Adipose tissue (tissue), 3 donors: ENCODE results near the gene MED10. TPM values are rescaled to one million over a fixed set of nuclear protein-coding genes. Genes with fewer than 3 reads are reported as not detected.
"Not testable (repeated sequence)": the region's sequence is repeated elsewhere in the genome, so short reads cannot be mapped to it uniquely, and the experiment has no call there.

Experiments
- H3K27ac ChIP-seq: one replicate; pipeline ENCODE4 v1.5.1; 2013; ENCODE audit warnings: low read depth, low read length
- WGBS, 3 donors: extraction: QIAGEN DNeasy Blood & Tissue Kit; methylation state at CpG; one replicate each; pipeline ENCODE4 v1.1.7; 2013; 5-methylcytosine and 5-hydroxymethylcytosine counted together
- polyA plus RNA-seq, 3 donors: library from polyadenylated mRNA; stranded (reverse); fragments of 200-250 nt; gene quantifications; one replicate each; pipeline ENCODE4 v1.2.3, GENCODE V29; 2013
- donor health status: healthy with polysubstance abuse.
- donor health status: Bipolar disorder and iron deficiency.
- donor health status: healthy.

Gene MED10
- polyA plus RNA-seq, 3 donors: 26.8 to 37.3 (median 35.5) TPM

DNA sequence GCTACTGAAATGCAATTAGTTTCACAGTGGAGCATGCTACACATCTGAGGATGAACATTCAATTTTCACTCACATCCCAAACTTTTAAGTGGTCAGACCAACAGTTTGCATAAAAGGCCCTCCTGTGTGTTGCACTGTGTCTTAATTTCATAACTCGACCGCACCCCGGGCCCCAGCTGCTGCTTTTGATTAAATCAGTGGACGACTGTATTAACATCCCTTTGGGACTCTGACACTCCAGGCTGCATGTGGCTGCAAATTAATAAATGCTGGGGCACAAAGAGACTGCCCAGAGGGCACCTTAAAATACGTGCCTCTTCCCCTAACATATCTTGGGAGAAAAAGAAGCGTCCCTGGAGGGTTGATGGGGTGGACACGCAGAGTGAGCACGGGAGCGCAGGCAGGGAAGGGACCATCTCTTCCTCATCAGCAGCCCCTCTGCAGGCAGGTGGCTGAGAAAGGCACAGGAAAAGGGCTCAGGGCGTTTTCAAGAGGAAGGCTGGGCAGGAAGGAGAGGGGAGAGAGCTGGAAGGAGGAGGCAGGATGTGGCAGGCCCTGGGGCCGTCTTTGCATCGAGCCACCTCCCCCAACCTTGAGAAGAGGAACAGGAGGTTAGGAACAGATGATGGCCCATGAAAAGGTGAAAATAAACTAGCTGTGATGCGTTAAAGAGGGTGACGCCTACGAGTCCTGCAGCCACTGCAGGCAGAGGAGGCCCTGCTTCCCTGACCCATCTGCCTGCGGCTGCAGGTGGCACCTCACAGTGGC is 18.6 kb downstream of the MED10 start:
- H3K27ac ChIP-seq: no peak overlapping the region
- WGBS, 3 donors: 38 to 73% (median 41%) methylated on average over 16 of the region's 16 CpGs

DNA sequence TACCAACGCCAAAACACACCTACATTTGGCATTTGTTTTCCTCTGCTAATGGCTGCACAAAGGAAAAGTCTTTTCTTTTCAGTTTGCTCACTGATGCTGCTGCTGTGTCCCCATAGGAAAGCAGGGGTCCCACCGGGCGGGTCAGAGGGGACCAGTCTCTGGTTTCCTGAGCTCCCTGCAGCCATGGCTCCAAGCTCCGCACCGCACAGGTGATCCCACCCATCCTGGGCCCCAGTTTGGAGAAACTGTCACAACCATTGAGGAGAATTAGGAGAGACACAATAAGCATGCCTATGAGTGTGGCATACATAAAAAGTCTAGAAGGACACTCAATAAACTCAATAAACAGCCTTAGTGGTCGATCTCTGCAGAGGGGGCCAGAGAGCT is 19.9 kb downstream of the MED10 start:
- 89 to 93% (median 90%) methylated on average over 6 of the region's 6 CpGs for WGBS, 3 donors
- H3K27ac ChIP-seq: no peak overlapping the region

DNA sequence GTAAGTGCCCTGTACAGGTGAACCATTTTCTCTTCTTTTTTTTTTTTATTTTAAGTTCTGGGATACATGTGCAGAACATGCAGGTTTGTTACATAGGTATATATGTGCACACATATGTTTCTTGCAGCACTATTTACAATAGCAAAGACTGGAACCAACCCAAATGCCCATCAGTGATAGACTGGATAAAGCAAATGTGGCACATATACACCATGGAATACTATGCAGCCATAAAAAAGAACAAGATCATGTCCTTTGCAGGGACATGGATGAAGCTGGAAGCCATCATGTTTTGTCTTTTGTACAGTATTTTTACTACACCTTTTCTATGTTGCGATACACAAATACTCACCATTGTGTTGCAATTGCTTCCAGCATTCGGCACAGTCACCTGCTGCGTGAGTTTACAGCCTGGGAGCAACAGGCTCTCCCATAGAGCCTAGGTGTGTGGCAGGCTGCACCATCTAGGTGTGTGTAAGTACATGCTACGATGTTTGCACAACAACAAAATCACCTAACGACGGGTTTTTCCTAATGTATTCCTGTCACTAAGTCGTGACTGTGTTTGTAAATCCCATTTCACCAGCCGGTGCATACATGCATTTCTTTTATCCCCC is 20.4 kb downstream of the MED10 start:
- WGBS, 3 donors: 83 to 91% (median 91%) methylated on average over 8 of the region's 8 CpGs
- not testable (repeated sequence) for H3K27ac ChIP-seq

- 89 to 94% (median 93%) methylated on average over 16 of the region's 16 CpGs for WGBS, 3 donors
- no peak overlapping the region for H3K27ac ChIP-seq
Measured at GRCh38 chr5:6356578-6357164, 21.7 kb downstream of the MED10 start.

- H3K27ac ChIP-seq: no peak overlapping the region
- 76 to 85% (median 77%) methylated on average over 6 of the region's 6 CpGs for WGBS, 3 donors
Measured at GRCh38 chr5:6355294-6355693, 23.1 kb downstream of the MED10 start.

- no peak overlapping the region for H3K27ac ChIP-seq
- WGBS, 3 donors: 57 to 91% (median 73%) methylated on average over 3 of the region's 3 CpGs
Measured at GRCh38 chr5:6354848-6355247, 23.5 kb downstream of the MED10 start.

GRCh38 chr5:6353602-6354302 is 24.6 kb downstream of the MED10 start:
- 84 to 87% (median 85%) methylated on average over 13 of the region's 13 CpGs for WGBS, 3 donors
- no peak overlapping the region for H3K27ac ChIP-seq

GRCh38 chr5:6350277-6351090 is 27.9 kb downstream of the MED10 start:
- no peak overlapping the region for H3K27ac ChIP-seq
- WGBS, 3 donors: 78 to 79% (median 78%) methylated on average over 18 of the region's 18 CpGs

DNA sequence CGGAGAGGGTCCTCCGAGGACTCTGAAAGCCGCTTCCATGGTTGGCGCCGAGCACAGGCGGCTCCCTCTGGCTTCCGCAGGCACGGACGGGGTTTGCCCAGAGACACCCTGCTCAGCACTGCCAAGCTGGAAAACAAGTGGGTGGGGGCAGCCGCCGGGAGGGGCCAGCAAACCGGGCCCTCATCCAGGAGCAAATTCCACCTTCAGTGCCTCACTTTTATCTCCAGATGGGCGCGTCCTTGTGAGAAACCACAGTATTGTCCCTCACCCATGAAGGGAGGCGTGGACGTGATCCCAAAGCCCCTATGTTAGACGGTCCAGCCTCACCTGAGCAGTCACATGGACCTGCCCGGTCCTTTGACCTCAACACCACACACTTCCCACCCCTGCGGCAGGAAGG is 29.0 kb downstream of the MED10 start:
- 84 to 88% (median 87%) methylated on average over 19 of the region's 19 CpGs for WGBS, 3 donors
- no peak overlapping the region for H3K27ac ChIP-seq

DNA sequence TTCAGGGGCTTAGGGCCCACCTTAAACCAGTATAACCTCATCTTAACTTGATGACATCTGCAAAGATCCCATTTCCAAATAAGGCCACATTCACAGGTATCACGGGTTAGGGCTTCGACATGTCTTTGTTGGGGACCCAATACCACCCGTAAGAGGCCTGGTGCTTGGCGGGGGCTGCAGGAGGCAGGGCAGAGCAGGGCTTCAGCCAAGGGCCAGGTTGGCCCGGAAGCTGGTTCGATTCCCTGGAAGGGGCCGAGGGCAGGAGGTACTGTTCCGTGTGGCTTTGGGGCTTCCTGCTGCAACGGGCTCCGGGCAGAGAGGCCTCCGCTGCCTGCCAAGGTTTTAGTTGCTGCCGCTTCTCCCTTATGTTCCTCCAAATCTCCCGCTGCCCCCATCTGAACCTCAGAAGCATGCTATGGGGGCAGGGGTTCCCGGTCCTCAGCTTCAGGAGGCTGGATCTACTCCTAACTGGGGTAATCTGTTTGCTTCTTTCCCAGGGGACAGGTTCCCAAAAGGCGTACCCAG is 29.8 kb downstream of the MED10 start:
- WGBS, 3 donors: 91 to 96% (median 95%) methylated on average over 15 of the region's 15 CpGs
- H3K27ac ChIP-seq: no peak overlapping the region

- WGBS, 3 donors: 91 to 93% (median 92%) methylated on average over 19 of the region's 19 CpGs
- no peak overlapping the region for H3K27ac ChIP-seq
Measured at GRCh38 chr5:6347673-6348072, 30.7 kb downstream of the MED10 start.

- 93 to 95% (median 93%) methylated on average over 4 of the region's 4 CpGs for WGBS, 3 donors
- no peak overlapping the region for H3K27ac ChIP-seq
Measured at GRCh38 chr5:6347165-6347564, 31.2 kb downstream of the MED10 start.

GRCh38 chr5:6344593-6344989 is 33.8 kb downstream of the MED10 start:
- H3K27ac ChIP-seq: no peak overlapping the region
- 76 to 86% (median 84%) methylated on average over 5 of the region's 5 CpGs for WGBS, 3 donors

DNA sequence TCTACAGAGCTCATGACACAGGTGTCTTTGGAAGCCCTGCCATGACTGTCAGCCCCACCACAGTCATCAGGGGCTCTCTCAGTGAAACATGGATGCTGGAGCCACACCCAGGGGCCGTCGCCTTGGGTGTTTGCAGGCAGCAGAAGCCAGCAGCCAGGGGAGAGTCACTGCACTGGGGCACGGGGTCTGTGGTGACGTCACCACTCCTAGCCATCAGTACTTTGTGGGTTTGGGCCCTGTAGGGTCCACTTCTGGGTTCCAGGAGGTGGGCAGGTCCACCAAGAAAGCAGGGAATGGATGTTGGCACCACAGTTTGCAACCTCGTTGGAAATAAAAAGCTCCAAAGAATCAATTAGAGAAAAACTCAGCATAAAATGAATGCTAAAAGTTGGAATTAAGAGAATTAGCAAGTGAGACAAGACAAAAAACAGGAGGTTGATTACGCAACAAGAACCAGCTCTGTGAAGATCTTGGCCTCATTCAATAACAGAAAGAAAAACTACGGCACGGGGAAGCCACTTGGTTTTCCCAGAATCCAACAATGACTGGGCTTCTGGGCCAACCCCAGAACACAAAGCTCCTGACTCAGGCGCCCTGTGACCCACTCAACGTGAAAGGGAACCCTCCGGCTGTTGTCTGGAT is 34.3 kb downstream of the MED10 start:
- 72 to 85% (median 78%) methylated on average over 11 of the region's 11 CpGs for WGBS, 3 donors
- H3K27ac ChIP-seq: no peak overlapping the region

DNA sequence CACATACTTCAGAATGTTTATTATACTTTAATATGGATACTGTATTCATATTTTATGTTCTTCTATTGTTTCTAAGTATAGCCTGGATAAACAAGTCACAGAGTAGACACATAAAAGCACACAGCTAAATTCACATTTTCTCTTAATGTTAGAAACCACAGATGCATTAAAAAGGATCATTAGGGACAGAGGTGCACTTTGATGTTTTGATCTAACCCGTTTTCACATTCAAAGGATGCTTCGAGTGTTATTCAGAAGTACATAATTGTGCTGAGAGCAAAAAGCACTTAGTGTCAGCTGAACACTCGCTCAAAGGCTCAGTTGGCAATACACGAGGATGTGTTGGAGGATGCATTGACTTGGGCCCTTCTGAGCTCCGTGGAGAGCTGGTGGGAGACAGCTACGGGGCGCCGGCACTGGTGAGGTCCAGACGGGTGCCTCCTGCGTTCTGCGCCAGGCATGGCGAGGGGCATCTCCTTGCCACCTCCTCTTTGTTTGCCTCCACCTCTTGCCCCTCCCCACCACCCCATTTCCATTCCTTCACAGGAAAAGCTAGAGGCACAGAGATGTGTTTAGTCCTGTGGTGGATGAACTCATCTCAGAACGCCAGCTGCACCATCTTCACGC is 35.5 kb downstream of the MED10 start:
- 86 to 89% (median 86%) methylated on average over 14 of the region's 14 CpGs for WGBS, 3 donors
- no peak overlapping the region for H3K27ac ChIP-seq

DNA sequence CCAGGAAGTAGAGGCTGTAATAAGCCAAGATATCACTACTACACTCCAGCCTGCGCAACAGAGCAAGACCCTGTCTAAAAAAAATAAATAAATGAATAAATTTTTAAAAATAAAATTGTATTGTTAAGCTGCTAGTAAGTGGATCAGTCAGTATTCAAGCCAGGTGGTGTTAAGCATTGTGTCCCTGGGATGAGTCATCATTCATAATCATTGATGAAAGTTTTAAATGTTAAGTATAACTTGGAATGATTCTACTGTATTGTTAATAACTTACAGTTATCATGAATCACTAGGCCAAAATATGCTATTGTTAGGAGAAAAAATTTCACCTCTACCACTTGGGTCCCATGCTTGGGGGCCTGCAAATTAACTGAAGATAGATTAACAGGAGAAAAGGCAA is 38.2 kb downstream of the MED10 start:
- WGBS, 3 donors: 96 to 97% (median 96%) methylated on average over 1 of the region's 1 CpG
- H3K27ac ChIP-seq: no peak overlapping the region

- no peak overlapping the region for H3K27ac ChIP-seq
- WGBS, 3 donors: 76 to 91% (median 91%) methylated on average over 4 of the region's 4 CpGs
Measured at GRCh38 chr5:6338871-6339270, 39.5 kb downstream of the MED10 start.
